DMS53 treated with DMSO at 0.1 percent for 48 hours (cell line): ENCODE measurements around the gene IGFBP7.

Experiments used
- DNase-seq: peaks from one replicate; lab custom pipeline; 2025; ENCODE audit not compliant: unreplicated experiment; lab: John Stamatoyannopoulos, UW

Gene IGFBP7, protein sequence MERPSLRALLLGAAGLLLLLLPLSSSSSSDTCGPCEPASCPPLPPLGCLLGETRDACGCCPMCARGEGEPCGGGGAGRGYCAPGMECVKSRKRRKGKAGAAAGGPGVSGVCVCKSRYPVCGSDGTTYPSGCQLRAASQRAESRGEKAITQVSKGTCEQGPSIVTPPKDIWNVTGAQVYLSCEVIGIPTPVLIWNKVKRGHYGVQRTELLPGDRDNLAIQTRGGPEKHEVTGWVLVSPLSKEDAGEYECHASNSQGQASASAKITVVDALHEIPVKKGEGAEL

DNA sequence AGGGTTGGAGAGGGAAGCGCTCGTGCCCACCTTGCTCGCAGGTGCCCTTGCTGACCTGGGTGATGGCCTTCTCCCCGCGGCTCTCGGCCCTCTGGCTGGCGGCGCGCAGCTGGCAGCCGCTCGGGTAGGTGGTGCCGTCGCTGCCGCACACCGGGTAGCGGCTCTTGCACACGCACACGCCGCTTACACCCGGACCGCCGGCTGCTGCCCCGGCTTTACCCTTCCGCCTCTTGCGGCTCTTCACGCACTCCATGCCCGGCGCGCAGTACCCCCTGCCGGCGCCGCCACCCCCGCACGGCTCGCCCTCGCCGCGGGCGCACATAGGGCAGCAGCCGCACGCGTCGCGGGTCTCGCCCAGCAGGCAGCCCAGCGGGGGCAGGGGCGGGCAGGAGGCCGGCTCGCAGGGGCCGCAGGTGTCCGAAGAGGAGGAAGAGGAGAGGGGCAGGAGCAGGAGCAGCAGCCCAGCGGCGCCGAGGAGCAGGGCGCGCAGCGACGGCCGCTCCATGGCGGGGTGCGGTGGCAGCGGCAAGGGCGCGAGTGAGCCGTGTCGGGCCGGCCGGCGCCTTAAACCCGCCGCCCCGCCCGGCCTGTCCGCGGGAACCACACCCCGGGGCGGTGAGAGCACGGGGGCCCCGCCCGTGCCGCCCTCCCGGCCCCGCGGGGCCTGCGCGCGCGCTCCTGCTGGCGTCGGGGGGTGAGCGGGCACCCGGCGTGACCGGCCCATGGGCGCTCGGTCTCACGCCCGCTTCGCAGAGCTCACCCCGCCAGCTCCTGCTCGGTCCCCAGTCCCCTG, at the start of gene IGFBP7:
TSS of gene IGFBP7 (minus strand) at position 539 of the 793 bp plus-strand sequence. CDS start at position 505, 34 bp downstream.
- DNase-seq = peak; percentile 0

DNA sequence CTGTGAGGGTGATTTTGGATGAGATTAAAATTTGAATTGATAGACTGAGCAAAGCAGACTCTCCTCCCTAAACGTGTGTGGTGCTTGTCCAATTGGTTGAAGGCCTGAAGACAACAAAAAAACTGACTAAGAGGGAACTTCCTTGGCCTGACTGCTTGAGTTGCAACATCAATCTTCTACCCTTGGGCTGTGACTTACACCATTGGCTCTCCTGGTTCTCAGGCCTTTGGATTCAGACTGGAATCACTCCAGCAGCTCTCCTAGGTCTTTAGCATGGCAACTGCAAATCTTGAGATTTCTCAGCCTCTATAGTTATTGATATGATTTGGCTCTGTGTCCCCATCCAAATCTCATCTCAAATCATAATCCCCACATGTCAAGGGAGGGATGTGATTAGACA, 49.7 kb upstream of the IGFBP7 start:
- no peak for DNase-seq

DNA sequence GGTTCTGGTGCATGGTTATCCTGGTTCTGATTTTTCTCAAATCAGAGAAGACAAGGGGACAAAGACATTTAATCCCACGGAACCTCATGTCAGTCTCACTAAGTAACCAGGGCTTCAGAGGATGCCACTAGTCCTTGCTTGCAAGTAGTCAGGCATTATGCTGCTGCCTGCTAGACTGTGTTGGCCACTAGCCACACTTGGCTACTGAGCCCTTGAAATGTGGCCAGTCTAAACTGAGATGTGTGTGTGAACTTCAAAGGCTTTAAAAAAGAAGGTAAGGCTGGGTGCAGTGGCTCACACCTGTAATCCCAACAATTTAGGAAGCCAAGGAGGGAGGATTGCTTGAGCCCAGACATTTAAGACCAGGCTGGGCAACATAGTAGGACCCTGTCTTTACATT, 48.6 kb upstream of the IGFBP7 start:
- DNase-seq = no peak

DNA sequence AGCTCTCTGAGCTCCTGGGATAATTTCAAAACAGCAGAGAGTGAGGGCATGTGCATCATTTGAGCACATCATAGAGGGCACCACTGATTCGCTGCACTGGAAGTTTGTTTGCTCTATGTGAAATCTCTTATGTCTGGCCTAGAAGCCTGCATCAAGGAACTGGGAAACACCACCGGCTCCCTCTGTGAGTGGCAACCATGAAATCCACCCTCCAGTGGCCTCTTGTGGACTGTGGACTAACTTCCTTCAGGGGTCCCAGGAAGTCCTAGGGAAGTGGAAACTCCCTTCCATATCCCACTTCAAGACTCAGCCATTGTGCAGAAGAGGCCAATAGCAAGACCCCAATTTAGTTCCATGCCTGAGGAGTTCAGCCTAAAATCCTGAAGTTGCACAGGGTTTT, 48.0 kb upstream of the IGFBP7 start:
- DNase-seq = no peak

DNA sequence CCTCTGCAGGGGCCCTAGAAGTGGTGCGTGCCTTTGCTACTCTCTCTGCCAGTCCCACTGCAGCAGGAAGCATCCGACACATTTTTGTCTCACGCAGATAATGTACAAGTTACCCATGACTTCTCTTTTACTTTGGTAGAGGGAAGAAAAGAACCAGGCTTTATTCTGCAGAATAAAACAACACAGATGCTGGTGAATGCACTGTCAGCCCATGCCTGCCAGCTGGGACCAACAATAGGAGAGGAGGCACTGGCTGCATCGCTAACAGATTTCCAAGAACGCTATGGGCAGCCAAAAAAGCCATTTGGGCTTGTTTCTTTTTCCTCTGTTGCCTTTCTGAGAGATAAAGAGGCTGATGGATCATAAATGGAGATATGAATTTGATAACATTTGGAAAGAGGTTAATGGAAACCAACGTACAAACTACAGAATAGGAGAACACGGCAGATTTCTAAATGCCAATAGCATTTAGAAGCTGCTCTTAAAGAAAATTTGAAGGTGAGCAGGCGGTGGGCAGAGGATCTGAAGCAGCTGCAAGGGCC, 47.5 kb upstream of the IGFBP7 start:
- no peak for DNase-seq

DNA sequence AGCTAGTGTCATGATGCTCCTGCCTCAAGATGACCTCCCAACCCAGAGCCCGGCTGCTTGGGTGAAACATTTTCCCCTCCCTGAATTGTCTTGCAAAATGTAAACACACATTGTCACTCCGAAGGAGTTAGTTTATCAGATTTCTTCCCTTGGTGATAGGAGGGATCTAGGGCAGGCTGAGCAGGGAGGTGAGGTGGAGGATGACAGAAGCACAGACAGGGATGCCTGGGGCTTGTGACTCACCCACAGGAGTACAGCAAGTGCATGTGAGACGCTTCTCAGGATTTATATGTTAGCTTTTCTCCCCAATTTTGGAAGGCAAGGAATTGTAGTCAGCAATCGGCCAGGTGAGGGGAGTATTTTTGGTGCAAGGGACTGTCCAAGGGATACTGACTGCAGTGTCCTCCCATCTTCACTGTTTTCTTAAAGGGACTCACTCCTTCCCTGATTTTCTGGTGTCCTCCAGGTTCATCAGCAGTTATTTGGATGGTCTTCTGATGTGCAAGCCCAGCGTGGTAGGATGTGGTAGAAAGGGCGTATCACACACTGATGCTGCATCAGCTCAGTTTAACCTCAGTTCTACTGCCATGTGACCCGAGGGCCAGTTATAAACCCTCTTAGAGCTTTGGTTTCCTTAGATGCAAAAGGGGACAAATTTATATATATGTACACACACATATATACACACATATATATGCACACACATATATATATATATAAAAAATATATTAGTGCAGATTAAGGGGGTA, 46.2 kb upstream of the IGFBP7 start:
- DNase-seq = no peak

DNA sequence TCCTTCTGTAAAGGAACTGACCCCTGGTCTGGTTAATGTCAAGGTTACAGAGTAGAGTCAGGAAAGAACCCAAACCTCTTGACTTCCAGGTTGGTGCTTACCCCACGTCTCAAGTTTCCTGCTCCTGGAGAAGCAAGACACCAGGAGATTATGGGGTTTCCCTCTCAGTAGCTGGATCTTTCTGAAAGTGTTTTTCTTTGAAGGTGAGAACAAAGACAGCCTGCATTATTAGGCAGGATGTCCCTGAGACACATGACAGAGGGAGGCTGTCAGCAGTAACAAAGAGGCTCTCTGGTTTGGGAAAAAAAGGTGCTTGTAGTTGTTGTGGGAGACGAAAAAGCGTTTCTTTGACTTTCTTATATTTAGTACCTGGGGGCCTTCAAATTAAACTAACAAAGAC, 44.7 kb upstream of the IGFBP7 start:
- DNase-seq = no peak

DNA sequence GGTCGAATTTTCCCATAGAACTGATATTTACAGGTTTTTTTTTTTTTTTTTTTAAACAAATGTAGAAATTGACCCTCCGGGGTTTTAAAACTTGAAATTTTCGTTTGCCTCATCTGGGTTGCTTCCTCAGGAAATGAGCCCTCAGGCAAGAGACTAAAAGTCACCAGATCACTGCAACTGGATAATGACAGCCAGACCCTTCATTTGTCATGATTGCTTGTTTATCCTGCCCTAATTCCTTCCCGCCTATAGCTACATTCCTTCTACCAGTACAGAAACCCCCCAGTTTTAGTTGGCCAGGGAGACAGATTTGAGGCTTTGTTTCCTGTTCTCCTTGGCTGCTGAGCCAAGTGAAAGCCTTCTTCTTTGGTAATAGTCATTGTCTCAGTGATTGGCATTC, 44.0 kb upstream of the IGFBP7 start:
- no peak for DNase-seq

DNA sequence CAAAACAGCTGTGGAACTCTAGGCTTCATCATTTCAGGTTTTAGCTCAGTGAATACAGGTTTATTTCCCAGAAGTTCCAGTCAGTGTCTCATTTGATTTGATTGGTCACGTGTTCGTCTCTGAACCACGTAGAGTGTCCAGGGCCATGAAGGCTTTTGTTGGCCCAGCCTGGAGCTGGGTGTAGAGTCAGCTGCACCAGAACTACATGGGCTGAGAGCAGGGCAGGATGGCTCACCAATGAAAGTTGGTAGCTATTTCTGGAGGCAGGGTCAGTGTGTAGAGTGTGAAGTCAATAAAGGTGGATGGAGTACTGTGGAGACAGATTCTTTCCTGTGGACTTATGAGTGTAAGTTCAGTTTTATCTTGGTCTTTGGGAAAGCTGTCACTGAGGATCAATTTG, 43.0 kb upstream of the IGFBP7 start:
- no peak for DNase-seq

DNA sequence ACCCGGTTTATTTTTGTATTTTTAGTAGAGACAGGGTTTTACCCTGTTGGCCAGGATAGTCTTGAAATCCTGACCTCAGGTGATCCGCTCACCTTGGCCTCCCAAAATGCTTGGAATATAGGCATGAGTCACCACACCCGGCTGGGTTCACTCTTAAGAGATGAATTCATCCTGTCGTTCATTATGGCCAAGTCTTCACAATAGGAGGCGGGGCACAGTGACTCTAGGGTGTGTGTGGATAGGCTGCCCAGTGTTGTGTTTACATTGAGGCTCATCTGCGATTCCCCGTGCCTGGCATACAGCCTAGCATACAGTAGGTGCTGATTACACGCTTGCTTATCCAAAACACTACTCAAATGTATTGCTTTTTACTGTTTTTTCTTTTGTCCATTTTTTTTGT, 41.3 kb upstream of the IGFBP7 start:
- DNase-seq = peak; percentile 2

DNA sequence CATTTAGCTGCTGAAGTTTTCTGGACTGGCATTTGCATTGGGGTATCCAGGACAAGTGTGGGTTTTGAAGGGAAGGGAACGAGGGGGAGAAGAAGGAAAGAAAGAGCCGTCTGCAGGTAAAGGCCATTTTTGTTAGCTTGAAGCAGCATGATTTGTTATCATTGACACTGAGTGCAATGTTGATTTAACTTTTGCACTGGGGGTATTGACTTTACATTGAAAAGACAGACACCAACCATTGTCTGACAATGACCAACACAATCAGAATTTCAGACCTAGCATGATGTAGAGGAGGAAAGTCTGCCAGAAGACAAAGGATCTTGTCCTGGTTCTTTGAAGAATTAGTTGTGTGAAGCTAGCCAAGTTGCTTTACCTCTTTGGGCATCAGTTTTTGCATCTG, 39.6 kb upstream of the IGFBP7 start:
- DNase-seq = no peak

DNA sequence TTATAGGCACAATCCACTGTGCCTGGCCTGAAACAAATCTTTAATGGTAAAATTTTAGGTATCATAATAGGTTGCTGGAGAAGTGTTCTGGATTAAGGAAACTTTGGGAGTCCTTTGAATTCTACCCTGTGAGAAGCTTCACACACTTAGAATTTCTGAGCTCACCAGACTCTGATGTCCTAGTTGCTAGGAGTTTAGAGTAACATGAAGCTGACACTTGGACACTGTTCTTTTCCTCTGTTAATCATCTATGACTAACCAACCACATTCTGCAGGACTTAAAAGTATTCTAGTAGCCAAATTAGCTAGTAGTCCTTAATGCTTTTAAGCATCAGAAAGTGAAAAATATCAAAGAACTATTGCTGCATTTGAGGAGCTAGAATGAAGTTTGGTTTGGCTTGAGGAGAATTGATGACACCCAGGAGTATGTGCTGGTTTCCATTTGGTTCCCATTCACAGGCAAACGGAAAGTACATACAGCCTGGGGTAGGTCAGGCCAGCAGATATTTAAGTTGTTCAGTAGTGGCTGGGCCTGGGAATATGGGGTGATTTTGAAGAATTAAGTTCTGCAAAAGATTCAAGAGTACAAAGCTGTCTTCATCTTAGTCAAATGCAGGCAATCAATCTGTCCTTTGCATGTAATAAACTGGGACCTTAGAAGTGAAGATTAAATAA, 38.8 kb upstream of the IGFBP7 start:
- no peak for DNase-seq

DNA sequence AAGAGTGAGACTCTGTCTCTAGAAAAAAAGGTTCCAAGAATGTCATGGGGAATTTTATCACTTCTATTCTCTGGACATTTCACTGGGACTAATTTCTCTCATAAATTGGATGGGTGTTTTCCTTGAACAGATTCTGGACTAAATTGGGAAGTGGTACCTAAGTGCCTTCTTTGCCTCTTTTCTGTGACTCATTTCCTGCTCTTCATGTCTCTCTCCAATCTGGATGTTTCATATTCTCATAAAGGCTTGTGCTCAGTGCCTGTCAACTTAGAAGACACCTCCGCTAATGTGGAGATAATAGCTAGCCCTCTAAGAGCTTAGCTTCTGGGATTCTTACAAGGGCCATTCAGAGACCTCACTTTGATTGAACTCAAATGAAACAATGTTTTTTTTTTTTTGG, 38.0 kb upstream of the IGFBP7 start:
- DNase-seq = no peak

DNA sequence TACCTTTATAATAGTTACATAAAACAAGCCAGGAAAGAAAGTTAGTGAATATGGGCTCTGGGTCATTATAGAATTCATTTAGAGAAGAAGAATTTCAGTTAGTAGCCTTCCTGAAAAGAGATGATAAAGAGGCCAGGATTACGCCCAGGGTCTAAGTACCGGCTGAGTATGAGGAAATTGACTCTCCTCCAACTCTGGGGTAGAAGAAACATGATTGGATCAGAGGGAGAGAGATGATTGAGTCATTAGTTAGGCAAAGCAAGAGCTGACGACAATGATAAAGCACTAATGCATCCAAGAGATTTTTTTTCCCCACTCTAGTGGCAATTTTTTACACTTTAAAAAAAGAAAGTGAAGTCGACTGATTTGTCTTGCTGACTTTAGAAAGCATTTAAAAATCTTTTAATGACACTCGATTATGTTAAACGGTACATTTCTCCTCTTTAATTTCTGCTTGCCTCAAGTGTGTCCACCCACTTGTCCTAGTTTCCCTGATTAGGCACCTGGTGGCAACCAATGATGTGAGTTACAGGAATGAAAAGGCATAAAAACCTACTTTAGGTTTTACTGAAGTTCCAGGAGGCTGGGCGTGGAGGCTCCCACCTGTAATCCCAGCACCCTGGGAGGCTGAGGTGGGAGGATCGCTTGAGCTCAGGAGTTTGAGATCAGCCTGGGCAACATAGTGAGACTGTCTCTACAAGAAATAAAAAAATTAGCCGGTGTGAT, 37.3 kb upstream of the IGFBP7 start:
- no peak for DNase-seq

DNA sequence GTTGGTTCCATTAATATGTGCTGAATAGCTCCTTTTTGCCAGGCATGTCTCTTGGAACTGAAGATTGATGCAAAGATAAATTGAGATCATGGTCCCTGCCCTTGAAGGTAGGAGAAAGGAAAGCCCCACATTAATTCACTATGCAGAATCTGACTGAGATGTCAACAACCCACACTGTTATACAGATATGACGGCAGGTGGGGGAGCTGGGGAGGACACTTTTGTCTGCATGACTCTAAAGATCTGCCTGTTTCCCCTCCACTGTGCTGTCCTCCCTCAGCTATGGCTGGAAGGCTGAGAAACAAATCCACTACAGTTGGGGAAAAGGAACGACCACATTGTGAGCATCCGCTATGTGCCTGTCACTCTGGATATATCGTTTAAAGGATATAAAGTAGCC, 36.3 kb upstream of the IGFBP7 start:
- DNase-seq = no peak

DNA sequence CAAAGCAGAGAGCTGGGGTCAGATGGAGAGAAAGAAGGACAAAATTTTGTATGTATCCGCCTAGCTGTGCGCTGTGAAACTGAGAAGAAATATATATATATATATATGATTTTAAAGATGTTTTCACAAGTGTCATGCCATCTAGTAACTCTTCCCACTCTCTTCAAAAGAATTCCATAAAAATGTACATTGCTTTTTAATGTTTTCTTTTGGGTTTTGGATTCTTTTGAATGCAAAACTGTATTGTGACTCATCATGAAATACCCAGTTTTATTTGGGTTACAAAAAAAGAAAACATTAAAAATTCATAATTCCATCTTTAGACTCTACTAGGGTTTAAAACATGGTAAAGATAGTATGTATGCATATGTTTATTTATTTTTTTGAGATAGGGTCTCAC, 34.3 kb upstream of the IGFBP7 start:
- no peak for DNase-seq

DNA sequence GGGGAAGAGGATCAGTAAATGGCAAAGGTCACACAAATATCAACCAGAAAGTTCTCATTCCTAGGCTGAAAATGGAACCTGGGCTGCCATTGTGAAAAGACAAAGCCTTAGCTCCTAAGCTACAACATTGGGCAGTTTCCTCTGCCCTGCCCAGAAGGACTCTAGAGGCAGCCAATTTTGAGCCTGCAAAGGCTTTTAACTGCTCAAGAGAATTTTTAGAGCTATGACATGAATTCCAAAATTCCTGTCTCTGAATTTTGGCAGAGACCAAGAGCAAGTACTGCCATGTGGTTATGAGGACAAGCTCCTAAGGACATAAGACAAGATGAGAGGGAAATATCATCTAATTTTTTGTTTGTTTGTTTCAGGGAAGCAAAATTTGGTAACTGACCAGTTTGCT, 29.6 kb upstream of the IGFBP7 start:
- no peak for DNase-seq

DNA sequence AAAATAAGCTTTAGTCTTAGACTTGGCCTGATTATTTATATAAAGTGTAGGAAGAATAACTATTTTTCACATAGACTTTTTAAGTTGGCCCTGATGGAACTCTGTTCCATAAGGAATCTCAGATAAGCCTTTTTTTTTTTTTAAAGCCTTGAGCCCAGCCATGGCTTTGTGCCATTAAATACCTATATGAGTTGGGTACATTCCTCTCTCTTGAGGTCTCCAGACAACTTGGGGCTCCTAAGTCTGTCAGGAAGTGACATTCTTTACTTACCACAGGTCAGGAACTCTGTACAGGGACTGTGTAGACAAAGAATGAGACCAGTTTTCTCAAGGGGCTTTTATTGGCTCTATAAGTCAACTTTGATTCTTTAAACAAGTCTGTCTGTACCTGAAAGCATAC, 27.1 kb upstream of the IGFBP7 start:
- DNase-seq = no peak

DNA sequence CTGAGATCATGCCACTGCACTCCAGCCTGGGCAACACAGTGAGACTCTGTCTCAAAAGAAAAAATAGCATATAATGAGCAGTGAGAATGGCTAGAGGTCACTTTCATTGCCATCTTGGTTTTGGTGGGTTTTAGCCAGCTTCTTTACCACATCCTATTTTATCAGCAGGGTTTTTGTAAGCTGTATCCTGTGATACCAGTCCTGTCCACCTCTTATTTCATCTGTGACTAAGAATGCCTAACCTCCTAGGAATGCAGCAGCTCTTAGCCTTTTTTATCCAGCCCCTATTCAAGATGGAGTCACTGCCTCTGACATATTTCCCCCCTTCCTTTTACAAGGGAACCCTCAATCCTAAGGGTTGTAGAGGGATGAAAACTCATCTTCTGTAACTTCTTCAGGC, 26.1 kb upstream of the IGFBP7 start:
- DNase-seq = no peak

DNA sequence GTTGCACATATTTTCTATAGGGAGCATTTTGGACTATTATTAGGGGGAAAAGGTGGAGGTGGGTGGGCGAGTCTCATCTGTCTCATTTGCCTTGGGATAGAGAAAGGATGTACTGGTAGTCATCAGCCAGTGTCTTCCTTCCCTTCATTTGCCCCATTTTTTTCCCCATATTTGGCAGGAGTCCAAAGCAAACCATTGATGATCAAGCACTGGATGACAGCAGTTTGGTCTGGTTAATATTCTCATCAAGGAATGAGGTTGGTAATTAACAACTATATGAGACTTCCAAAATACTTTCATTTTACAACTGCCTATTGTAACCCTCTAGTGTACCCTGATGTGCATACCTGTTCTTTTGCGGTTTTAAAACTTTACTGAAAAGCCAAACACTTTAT, 22.6 kb upstream of the IGFBP7 start:
- peak; percentile 7 for DNase-seq
